ENCODE measurements around the gene COL25A1. TPM values are rescaled to one million over a fixed set of nuclear protein-coding genes. Genes with fewer than 3 reads are reported as not detected.

The COL25A1 gene
- total RNA-seq, 4 donors from 2014 or later = 7.1 to 21.3 (median 12.6) TPM

DNA sequence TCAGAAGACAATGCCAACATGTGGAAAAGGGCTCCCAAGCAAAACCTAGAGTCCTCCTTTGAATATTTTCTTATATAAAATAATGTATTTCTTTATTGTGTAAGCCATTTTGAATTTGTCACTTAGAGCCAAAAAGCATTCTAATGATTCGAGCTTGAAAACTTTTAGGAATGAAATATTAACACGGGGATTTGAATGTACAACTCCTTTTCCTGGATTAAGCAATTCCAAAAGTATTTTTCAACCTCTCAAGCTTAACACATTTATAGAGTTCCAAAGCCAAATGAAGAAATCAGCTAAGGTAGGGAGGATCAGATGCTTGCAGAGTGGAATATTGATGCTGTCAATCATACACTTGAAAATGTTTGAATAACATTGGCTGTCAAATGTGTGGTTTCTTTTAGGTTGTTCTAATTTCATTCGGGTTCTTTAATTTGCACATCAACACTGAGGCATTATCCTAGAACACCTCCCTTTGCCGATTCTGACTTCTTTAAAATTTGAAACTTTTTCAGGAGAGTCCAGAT, 472.4 kb downstream of the COL25A1 start:
- DNase-seq (ENCODE audit: low spot score) = no peak
- peak; percentile 37 for ATAC-seq (ENCODE audit: low FRiP score)
- TF ChIP-seq, protein P1, sequence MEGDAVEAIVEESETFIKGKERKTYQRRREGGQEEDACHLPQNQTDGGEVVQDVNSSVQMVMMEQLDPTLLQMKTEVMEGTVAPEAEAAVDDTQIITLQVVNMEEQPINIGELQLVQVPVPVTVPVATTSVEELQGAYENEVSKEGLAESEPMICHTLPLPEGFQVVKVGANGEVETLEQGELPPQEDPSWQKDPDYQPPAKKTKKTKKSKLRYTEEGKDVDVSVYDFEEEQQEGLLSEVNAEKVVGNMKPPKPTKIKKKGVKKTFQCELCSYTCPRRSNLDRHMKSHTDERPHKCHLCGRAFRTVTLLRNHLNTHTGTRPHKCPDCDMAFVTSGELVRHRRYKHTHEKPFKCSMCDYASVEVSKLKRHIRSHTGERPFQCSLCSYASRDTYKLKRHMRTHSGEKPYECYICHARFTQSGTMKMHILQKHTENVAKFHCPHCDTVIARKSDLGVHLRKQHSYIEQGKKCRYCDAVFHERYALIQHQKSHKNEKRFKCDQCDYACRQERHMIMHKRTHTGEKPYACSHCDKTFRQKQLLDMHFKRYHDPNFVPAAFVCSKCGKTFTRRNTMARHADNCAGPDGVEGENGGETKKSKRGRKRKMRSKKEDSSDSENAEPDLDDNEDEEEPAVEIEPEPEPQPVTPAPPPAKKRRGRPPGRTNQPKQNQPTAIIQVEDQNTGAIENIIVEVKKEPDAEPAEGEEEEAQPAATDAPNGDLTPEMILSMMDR (IDR thresholded peaks at IDR 0.05) = no peak

DNA sequence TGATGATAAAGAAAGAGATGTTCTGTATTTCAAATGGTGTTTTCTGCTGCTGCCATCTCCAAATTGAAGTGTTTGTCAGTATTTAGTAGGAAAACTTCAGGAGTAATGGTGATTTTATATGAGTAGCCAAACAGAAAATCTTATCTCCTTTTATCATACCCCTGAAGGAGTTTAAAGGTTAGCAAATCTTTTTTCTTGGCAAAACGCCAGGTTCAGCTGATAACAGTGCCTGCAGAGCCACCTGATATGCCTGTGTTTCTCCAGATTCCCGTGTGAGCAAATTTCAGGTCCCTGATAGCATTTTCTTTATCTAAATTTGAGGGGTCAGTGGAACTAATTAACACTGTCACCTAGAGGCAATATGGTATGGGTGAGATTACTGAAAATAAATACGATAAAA, 473.8 kb downstream of the COL25A1 start:
- DNase-seq (ENCODE audit: low spot score) (no peak), ATAC-seq (ENCODE audit: low FRiP score) (no peak)
- TF ChIP-seq, protein P1 (IDR thresholded peaks at IDR 0.05) = no peak

DNA sequence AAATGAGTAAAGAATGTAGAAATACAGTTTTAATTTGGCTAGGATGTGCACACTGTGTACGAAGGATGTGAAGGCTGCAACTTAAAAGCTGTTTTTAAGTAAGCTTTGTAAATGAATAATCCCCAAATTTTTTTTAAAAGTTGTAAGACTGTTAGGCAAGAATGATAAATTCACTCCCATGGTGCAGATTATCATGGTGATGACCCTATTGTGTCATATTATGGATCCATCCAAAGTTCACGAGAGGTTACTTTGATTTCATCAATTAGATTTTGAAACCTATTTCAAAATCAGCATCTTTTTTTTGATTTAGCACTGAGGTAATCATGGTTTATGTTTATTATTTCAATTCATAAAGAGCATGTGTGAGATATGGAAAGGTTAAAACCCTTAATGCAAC, 476.7 kb downstream of the COL25A1 start:
- no peak for DNase-seq (ENCODE audit: low spot score)
- TF ChIP-seq, protein P1 (IDR thresholded peaks at IDR 0.05) = no peak

DNA sequence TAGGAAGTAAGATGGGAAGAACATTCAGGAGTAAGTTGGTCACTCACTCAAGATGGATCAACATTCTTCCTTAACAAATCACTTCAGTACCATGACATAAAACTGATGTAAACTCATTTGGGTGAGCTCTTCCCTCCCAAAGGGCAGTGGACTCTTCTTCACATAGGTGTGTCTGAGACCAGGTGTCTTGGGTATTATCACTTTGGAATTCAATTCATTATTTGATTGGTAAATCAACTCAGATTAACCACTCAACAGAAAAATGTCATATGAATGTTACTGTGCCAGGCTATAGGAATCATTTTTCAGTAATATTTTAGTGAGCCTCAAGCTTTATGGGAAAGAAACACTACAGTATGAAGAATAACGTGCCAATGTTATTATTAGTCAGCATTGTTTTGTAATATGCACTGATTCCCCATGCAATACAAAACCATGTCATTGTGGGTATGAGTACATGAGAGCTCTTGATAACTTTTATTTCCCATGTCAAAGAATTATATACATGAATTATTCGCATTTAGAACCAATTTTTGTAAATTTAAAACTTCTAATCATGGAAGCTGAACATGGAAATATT, 481.0 kb downstream of the COL25A1 start:
- DNase-seq (ENCODE audit: low spot score) (no peak), ATAC-seq (ENCODE audit: low FRiP score) (no peak)
- TF ChIP-seq, protein P1 (IDR thresholded peaks at IDR 0.05) = no peak

More for the DNA sequence above, 476.7 kb downstream of the COL25A1 start:
- ATAC-seq (ENCODE audit: low FRiP score) = no peak

DNA sequence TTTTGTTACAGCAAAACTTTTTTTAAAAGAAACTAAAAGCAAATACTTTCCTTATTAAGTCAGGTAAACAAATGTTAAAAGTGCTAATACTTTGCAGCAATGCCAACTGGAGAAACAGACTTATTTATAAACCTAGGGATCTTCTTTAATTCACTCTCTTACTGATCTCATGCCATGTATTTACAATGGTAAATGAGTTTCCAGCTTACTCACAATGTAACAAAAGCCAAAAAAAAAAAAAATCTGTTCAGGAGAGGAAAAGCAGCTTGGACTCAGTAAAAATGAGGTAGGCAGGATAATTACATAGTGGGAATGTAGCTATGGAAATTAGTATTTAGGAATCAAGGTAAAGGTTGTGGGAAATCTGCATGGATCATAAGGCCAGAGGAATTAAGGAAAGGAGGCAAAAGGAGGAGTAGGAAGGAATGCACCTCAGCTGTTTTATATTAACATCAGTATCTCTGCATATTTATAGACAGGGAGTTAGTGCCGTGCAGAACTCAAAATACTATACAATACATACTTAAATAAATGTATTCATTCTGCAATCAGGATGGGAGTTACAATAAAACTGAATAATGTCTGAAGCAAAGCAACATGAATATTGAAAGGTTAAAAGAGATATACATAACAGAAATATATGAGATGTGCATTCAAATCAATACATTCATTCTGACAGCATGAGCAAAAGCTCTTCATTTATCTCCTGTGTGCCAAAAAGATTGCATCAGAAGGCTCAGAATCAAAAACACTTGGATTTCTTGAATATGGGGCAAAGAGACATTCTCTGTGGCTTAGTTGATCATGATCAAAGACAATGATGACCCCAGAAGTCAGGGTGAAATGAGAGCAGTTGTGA, 481.7 kb downstream of the COL25A1 start:
- TF ChIP-seq, protein P1 (IDR thresholded peaks at IDR 0.05) = no peak
- DNase-seq (ENCODE audit: low spot score) (no peak), ATAC-seq (ENCODE audit: low FRiP score) (no peak)

DNA sequence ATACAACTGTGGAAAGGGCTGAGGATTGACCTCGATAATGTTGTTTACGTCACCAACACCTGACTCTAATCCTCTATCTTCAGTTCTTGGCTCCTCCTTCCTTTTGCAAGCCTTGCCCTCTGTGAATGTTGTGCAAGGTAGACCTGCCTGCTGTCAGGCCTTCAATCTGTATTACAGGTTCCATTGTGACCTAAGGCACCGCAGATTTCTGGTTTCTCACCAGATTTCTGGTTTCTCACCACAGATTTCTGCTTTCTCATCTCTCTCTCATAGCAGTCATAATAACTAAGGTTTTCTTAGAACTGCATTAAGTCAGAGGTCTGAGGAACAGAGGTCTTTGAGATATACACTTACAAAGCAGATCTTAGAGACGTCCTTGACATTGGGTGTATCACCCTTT, 488.1 kb downstream of the COL25A1 start:
- DNase-seq (ENCODE audit: low spot score) = no peak
- no peak for ATAC-seq (ENCODE audit: low FRiP score)
- TF ChIP-seq, protein P1 (IDR thresholded peaks at IDR 0.05) = no peak
